Measurements from ENCODE around the gene DEK. TPM values are rescaled to one million over a fixed set of nuclear protein-coding genes. Genes with fewer than 3 reads are reported as not detected.

DEK gene
- total RNA-seq, 2 donors from 2014 or later = 72.6 to 130 TPM

- DNase-seq (ENCODE audit: low spot score) (no peak), ATAC-seq (ENCODE audit: insufficient number of reproducible peaks, low FRiP score, low read depth) (no peak)
- no peak overlapping the region for H3K27ac ChIP-seq
- no peaks in the 10 kb centered on the region for H3K27me3 ChIP-seq (replicated peaks; ENCODE audit: insufficient read depth)
- H3K9me3 ChIP-seq = no peaks in the 10 kb centered on the region
- no peaks in the 10 kb centered on the region for H3K4me1 ChIP-seq (ENCODE audit: control insufficient read depth in 1 of 2, low read depth in 2 of 2)
- peaks cover 5% of the 10 kb centered on the region for H3K36me3 ChIP-seq
- TF ChIP-seq, protein P1, sequence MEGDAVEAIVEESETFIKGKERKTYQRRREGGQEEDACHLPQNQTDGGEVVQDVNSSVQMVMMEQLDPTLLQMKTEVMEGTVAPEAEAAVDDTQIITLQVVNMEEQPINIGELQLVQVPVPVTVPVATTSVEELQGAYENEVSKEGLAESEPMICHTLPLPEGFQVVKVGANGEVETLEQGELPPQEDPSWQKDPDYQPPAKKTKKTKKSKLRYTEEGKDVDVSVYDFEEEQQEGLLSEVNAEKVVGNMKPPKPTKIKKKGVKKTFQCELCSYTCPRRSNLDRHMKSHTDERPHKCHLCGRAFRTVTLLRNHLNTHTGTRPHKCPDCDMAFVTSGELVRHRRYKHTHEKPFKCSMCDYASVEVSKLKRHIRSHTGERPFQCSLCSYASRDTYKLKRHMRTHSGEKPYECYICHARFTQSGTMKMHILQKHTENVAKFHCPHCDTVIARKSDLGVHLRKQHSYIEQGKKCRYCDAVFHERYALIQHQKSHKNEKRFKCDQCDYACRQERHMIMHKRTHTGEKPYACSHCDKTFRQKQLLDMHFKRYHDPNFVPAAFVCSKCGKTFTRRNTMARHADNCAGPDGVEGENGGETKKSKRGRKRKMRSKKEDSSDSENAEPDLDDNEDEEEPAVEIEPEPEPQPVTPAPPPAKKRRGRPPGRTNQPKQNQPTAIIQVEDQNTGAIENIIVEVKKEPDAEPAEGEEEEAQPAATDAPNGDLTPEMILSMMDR (IDR thresholded peaks at IDR 0.05) = no peak
- no peak overlapping the region for H3K4me3 ChIP-seq
Measured at GRCh38 chr6:18245079-18245478, 19.3 kb downstream of the DEK start.

DNA sequence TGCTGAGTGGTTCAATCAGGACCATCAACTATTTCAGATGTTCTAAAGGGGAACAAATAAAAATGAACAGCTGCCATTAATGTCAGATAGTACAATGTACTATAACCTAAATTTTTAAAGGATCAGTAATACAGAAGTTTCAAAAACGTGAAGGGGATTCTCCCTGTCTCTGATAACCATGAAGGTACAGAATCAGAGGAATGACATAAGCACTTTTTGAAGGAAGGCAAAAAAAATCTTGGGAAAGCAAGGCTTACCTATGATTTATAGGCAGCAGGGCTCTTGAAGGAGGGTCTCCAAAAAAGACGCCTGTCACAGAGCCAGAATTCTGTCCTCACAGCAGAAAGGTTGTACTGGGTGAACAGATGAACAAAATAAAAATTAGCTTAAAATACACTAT lies 20.1 kb downstream of the DEK start:
- ATAC-seq (ENCODE audit: insufficient number of reproducible peaks, low FRiP score, low read depth) (no peak), DNase-seq (ENCODE audit: low spot score) (no peak)
- TF ChIP-seq, protein P1 (IDR thresholded peaks at IDR 0.05) = no peak
- Histone ChIP-seq H3K4me1 (ENCODE audit: control insufficient read depth in 1 of 2, low read depth in 2 of 2) (no peaks in the 10 kb centered on the region), H3K36me3 (peaks cover 5% of the 10 kb centered on the region), H3K27ac (no peak overlapping the region), H3K9me3 (no peaks in the 10 kb centered on the region), H3K4me3 (no peak overlapping the region), H3K27me3 (replicated peaks; ENCODE audit: insufficient read depth) (no peaks in the 10 kb centered on the region)

- no peaks in the 10 kb centered on the region for H3K4me1 ChIP-seq (ENCODE audit: control insufficient read depth in 1 of 2, low read depth in 2 of 2)
- H3K36me3 ChIP-seq = peaks cover 5% of the 10 kb centered on the region
- ATAC-seq (ENCODE audit: insufficient number of reproducible peaks, low FRiP score, low read depth) (no peak), DNase-seq (ENCODE audit: low spot score) (no peak)
- H3K9me3 ChIP-seq = no peaks in the 10 kb centered on the region
- TF ChIP-seq, protein P1 (IDR thresholded peaks at IDR 0.05) = no peak
- no peak overlapping the region for H3K4me3 ChIP-seq
- H3K27ac ChIP-seq = no peak overlapping the region
- H3K27me3 ChIP-seq (replicated peaks; ENCODE audit: insufficient read depth) = no peaks in the 10 kb centered on the region
Measured at GRCh38 chr6:18243302-18243893, 20.9 kb downstream of the DEK start.

GRCh38 chr6:18242062-18242851 lies 22.1 kb downstream of the DEK start:
- TF ChIP-seq, protein P1 (IDR thresholded peaks at IDR 0.05) = no peak
- ATAC-seq (ENCODE audit: insufficient number of reproducible peaks, low FRiP score, low read depth) (no peak), DNase-seq (ENCODE audit: low spot score) (no peak)
- Histone ChIP-seq H3K4me1 (ENCODE audit: control insufficient read depth in 1 of 2, low read depth in 2 of 2) (no peaks in the 10 kb centered on the region), H3K27ac (no peak overlapping the region), H3K9me3 (no peaks in the 10 kb centered on the region), H3K27me3 (replicated peaks; ENCODE audit: insufficient read depth) (no peaks in the 10 kb centered on the region), H3K4me3 (no peak overlapping the region), H3K36me3 (peaks cover 5% of the 10 kb centered on the region)

GRCh38 chr6:18241208-18242038 lies 22.9 kb downstream of the DEK start:
- Histone ChIP-seq H3K4me3 (no peak overlapping the region), H3K27me3 (replicated peaks; ENCODE audit: insufficient read depth) (no peaks in the 10 kb centered on the region), H3K36me3 (peaks cover 8% of the 10 kb centered on the region), H3K4me1 (ENCODE audit: control insufficient read depth in 1 of 2, low read depth in 2 of 2) (no peaks in the 10 kb centered on the region), H3K27ac (no peak overlapping the region), H3K9me3 (no peaks in the 10 kb centered on the region)
- DNase-seq (ENCODE audit: low spot score) (no peak), ATAC-seq (ENCODE audit: insufficient number of reproducible peaks, low FRiP score, low read depth) (no peak)
- TF ChIP-seq, protein P1 (IDR thresholded peaks at IDR 0.05) = no peak

Data from thoracic aorta (tissue), 2 donors.